Thyroid gland (tissue), 4 donors: ENCODE results near the gene SMO.
"Not testable (repeated sequence)": the region's sequence is repeated elsewhere in the genome, so short reads cannot be mapped to it uniquely, and the experiment has no call there.

Experiments used
- POLR2A ChIP-seq, 2 donors: fragments of 450-650 bp; IDR thresholded peaks; one replicate each; pipeline ENCODE4 v1.6.1; 2017; ENCODE audit warnings: antibody characterized with exemption in 2 of 2, mild to moderate bottlenecking in 2 of 2, moderate library complexity in 1 of 2
- TF ChIP-seq, protein P1 (sequence below), 6 experiments: fragments of 200-600 bp in 3 of 6; fragments of 450-650 bp in 3 of 6; sonication (generic) in 3 of 6; IDR thresholded peaks; one replicate each; pipeline ENCODE4 v1.5.1; 2016 to 2019; ENCODE audit warnings: antibody characterized with exemption in 6 of 6, mild to moderate bottlenecking in 2 of 6, inconsistent platforms in 1 of 6, moderate library complexity in 1 of 6

DNA sequence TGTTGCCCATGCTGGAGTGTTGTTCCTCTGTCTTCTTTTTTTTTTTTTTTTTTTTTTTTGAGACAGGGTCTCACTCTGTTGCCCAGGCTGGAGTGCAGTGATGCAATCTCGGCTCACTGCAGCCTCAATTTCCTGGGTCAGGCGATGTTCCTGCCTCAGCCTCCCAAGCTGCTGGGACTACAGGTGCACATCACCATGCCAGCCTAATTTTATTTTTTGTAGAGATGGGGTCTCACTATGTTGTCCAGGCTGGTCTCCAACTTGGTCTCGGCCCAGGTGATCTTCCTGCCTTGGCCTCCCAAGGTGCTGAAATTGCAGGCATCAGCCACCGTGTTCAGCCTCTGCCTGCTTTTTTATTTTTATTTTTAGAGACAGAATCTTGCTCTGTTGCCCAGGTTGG is 30.7 kb downstream of the SMO start:
- TF ChIP-seq, protein P1, sequence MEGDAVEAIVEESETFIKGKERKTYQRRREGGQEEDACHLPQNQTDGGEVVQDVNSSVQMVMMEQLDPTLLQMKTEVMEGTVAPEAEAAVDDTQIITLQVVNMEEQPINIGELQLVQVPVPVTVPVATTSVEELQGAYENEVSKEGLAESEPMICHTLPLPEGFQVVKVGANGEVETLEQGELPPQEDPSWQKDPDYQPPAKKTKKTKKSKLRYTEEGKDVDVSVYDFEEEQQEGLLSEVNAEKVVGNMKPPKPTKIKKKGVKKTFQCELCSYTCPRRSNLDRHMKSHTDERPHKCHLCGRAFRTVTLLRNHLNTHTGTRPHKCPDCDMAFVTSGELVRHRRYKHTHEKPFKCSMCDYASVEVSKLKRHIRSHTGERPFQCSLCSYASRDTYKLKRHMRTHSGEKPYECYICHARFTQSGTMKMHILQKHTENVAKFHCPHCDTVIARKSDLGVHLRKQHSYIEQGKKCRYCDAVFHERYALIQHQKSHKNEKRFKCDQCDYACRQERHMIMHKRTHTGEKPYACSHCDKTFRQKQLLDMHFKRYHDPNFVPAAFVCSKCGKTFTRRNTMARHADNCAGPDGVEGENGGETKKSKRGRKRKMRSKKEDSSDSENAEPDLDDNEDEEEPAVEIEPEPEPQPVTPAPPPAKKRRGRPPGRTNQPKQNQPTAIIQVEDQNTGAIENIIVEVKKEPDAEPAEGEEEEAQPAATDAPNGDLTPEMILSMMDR (IDR thresholded peaks at IDR 0.05), result not testable (repeated sequence)
- not testable (repeated sequence) for TF ChIP-seq POLR2A (IDR thresholded peaks at IDR 0.05)
